Measurements from ENCODE around the gene ZNF613. TPM values are rescaled to one million over a fixed set of nuclear protein-coding genes. Genes with fewer than 3 reads are reported as not detected.

Gene ZNF613
- total and polyA plus RNA-seq, 2 experiments from 2014 or later, result 13.8 to 18.1 TPM

GRCh38 chr19:51978882-51979281, 51.6 kb downstream of the ZNF613 start (continued):
- TF ChIP-seq, protein P1, sequence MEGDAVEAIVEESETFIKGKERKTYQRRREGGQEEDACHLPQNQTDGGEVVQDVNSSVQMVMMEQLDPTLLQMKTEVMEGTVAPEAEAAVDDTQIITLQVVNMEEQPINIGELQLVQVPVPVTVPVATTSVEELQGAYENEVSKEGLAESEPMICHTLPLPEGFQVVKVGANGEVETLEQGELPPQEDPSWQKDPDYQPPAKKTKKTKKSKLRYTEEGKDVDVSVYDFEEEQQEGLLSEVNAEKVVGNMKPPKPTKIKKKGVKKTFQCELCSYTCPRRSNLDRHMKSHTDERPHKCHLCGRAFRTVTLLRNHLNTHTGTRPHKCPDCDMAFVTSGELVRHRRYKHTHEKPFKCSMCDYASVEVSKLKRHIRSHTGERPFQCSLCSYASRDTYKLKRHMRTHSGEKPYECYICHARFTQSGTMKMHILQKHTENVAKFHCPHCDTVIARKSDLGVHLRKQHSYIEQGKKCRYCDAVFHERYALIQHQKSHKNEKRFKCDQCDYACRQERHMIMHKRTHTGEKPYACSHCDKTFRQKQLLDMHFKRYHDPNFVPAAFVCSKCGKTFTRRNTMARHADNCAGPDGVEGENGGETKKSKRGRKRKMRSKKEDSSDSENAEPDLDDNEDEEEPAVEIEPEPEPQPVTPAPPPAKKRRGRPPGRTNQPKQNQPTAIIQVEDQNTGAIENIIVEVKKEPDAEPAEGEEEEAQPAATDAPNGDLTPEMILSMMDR (conservative IDR thresholded peaks at IDR 0.05; ENCODE audit: low read depth in 2 of 2), result no peak
- TF ChIP-seq CREB1 (CRISPR knock-in tag; IDR thresholded peaks at IDR 0.05; ENCODE audit: low read depth) (no peak), REST (IDR thresholded peaks at IDR 0.05; ENCODE audit: unreplicated experiment) (no peak), EZH2phosphoT487 (IDR thresholded peaks at IDR 0.05; ENCODE audit: unreplicated experiment) (no peak), ZNF114 (CRISPR knock-in tag; IDR thresholded peaks at IDR 0.05) (no peak), POLR2AphosphoS5 (IDR thresholded peaks at IDR 0.05; ENCODE audit: low read depth) (no peak), NANOG (IDR thresholded peaks at IDR 0.05; ENCODE audit: borderline replicate concordance) (no peak)

DNA sequence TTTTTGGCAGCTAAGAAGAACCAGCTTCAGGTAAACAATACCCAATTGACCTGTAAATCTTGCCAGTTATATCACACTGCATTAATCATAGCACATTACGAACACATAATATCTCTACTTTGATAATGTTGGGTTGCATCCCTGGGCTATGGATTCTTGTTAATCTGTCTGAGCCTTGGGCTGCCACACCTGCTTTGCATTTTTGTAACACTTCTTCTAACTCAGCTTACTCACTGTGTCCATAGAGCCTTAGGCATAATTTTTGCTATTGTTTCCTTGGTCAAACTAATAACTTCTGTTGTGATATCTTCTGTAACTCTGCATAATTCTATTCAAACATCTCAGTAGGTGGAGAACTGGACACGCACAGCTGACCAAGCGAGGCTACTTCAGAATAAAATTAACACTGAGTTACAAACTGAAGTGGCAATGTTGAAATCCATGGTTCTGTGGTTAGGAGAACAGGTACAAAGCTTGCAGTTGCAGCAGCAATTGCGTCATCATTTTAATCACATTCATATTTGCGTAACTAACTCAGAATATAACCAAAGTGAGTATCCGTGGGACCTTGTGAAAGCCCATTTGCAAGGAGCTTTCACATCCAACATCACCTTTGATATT, 53.0 kb downstream of the ZNF613 start:
- no peak overlapping the region for H3K27ac ChIP-seq (ENCODE audit: low read depth)
- no peaks in the 10 kb centered on the region for H3K36me3 ChIP-seq (ENCODE audit: insufficient read depth)
- DNase-seq (ENCODE audit: low spot score), result no peak
- H3K27ac Mint-ChIP-seq, result no peak overlapping the region
- H2AFZ ChIP-seq, result no peak overlapping the region
- H3K9me2 ChIP-seq (ENCODE audit: insufficient read depth), result no peaks in the 10 kb centered on the region
- H4K20me1 ChIP-seq (replicated peaks; ENCODE audit: insufficient read depth), result no peaks in the 10 kb centered on the region
- H3K36me3 Mint-ChIP-seq (ENCODE audit: low read depth), result peaks cover 71% of the 10 kb centered on the region
- ATAC-seq, result no peak
- peaks cover 55% of the 10 kb centered on the region for H3K9me3 Mint-ChIP-seq
- H3K4me3 Mint-ChIP-seq, result no peak overlapping the region
- no peaks in the 10 kb centered on the region for H3K27me3 ChIP-seq (ENCODE audit: insufficient read depth)
- peaks cover 55% of the 10 kb centered on the region for H3K79me2 ChIP-seq (replicated peaks; ENCODE audit: insufficient read depth)
- H3K4me3 ChIP-seq, result no peak overlapping the region
- H3F3A ChIP-seq (replicated peaks; ENCODE audit: low read depth), result no peaks in the 10 kb centered on the region
- H3K4me1 Mint-ChIP-seq, result 0 out of 3 replicates have a peak, but pooled peaks cover 1% of the 10 kb centered on the region
- H3K4me2 ChIP-seq, result no peak overlapping the region
- H3K4me1 ChIP-seq (ENCODE audit: insufficient read depth), result 0 out of 2 replicates have a peak, but pooled peaks cover 3% of the 10 kb centered on the region
- peaks cover 2% of the 10 kb centered on the region for H3K27me3 Mint-ChIP-seq (ENCODE audit: insufficient read depth, low read depth, poor library complexity)
- TF ChIP-seq, protein P1 (conservative IDR thresholded peaks at IDR 0.05; ENCODE audit: low read depth in 2 of 2), result no peak
- TF ChIP-seq ZNF114 (CRISPR knock-in tag; IDR thresholded peaks at IDR 0.05) (no peak), ZNF331 (CRISPR knock-in tag; IDR thresholded peaks at IDR 0.05; ENCODE audit: low read depth) (no peak), CREB1 (CRISPR knock-in tag; IDR thresholded peaks at IDR 0.05; ENCODE audit: low read depth) (no peak), STAT1 (IDR thresholded peaks at IDR 0.05; ENCODE audit: unreplicated experiment) (no peak), REST (IDR thresholded peaks at IDR 0.05; ENCODE audit: unreplicated experiment) (no peak), EZH2 (IDR thresholded peaks at IDR 0.05; ENCODE audit: low read depth, unreplicated experiment) (no peak), POLR2AphosphoS5 (IDR thresholded peaks at IDR 0.05; ENCODE audit: low read depth) (no peak), NANOG (IDR thresholded peaks at IDR 0.05; ENCODE audit: borderline replicate concordance) (no peak), EZH2phosphoT487 (IDR thresholded peaks at IDR 0.05; ENCODE audit: unreplicated experiment) (no peak), JUNB (IDR thresholded peaks at IDR 0.05; ENCODE audit: unreplicated experiment) (no peak)
- TF ChIP-seq, protein P2, sequence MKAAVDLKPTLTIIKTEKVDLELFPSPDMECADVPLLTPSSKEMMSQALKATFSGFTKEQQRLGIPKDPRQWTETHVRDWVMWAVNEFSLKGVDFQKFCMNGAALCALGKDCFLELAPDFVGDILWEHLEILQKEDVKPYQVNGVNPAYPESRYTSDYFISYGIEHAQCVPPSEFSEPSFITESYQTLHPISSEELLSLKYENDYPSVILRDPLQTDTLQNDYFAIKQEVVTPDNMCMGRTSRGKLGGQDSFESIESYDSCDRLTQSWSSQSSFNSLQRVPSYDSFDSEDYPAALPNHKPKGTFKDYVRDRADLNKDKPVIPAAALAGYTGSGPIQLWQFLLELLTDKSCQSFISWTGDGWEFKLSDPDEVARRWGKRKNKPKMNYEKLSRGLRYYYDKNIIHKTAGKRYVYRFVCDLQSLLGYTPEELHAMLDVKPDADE (IDR thresholded peaks at IDR 0.05), result no peak
